ENCODE results near the gene SIK3. TPM values are rescaled to one million over a fixed set of nuclear protein-coding genes. Genes with fewer than 3 reads are reported as not detected.

Gene SIK3
- total and polyA plus RNA-seq, 12 donors: 9.9 to 47.3 (median 36.5) TPM

DNA sequence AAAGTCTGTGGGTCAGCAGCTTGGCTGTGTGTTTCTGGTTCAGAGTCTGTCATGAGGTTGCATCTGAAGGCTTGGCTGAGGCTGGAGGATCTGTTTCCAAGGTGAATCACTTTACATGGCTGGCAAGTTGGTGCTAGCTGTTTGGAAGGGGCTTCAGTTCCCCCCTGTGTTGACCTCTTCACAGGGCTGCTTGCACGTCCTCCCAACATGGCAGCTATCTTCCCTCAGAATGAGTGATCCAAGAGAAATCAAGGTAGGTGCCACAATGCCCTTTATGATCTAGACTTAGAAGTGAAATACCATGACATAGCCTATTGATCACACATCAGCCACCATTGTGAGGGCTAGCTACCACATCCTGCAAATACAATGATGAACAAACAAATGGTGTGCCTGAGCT is 285.1 kb downstream of the SIK3 start:
- Histone ChIP-seq H3K27me3 (no peaks in the 10 kb centered on the region), H3K9me3 (peaks cover 0 to 4% (median 0%) of the 10 kb centered on the region in 11 donors), H3K4me3 (no peak overlapping the region), H3K27ac (no peak overlapping the region), H3K4me1 (peaks cover 0 to 13% (median 0%) of the 10 kb centered on the region in 9 donors), H3K36me3 (no peaks in the 10 kb centered on the region)
- TF ChIP-seq, protein P1, sequence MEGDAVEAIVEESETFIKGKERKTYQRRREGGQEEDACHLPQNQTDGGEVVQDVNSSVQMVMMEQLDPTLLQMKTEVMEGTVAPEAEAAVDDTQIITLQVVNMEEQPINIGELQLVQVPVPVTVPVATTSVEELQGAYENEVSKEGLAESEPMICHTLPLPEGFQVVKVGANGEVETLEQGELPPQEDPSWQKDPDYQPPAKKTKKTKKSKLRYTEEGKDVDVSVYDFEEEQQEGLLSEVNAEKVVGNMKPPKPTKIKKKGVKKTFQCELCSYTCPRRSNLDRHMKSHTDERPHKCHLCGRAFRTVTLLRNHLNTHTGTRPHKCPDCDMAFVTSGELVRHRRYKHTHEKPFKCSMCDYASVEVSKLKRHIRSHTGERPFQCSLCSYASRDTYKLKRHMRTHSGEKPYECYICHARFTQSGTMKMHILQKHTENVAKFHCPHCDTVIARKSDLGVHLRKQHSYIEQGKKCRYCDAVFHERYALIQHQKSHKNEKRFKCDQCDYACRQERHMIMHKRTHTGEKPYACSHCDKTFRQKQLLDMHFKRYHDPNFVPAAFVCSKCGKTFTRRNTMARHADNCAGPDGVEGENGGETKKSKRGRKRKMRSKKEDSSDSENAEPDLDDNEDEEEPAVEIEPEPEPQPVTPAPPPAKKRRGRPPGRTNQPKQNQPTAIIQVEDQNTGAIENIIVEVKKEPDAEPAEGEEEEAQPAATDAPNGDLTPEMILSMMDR (IDR thresholded peaks at IDR 0.05): no peak
- DNase-seq (no peak), ATAC-seq (no peak)
- intact Hi-C loops (cut with DNase I): no loop called here
- WGBS, 2 donors: 95 to 96% methylated on average over 1 of the region's 1 CpG

DNA sequence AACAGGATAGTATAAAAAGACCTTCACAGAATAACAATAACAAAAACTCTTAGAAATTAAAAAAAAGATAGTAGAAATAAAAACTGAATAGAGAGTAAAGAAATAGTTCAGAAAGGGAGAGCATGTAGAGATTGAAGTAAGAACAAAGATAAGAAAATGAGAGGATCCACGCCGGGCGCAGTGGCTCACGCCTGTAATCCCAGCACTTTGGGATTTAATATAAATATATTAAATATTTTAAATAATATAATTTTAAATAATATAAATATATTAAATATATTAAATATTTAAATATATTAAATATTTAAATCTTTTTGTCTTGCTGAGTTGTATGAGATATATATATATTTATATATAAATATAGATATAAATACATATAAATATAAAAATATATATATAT is 286.1 kb downstream of the SIK3 start:
- TF ChIP-seq, protein P1 (IDR thresholded peaks at IDR 0.05): no peak
- Histone ChIP-seq H3K36me3 (no peaks in the 10 kb centered on the region), H3K27ac (no peak overlapping the region), H3K9me3 (peaks cover 0 to 4% (median 0%) of the 10 kb centered on the region in 11 donors), H3K4me3 (no peak overlapping the region), H3K4me1 (peaks cover 0 to 13% (median 0%) of the 10 kb centered on the region in 9 donors), H3K27me3 (no peaks in the 10 kb centered on the region)
- 79 to 93% methylated on average over 4 of the region's 4 CpGs for WGBS, 2 donors
- ATAC-seq: no peak
- intact Hi-C loops (cut with DNase I): no loop called here
- no peak for DNase-seq

DNA sequence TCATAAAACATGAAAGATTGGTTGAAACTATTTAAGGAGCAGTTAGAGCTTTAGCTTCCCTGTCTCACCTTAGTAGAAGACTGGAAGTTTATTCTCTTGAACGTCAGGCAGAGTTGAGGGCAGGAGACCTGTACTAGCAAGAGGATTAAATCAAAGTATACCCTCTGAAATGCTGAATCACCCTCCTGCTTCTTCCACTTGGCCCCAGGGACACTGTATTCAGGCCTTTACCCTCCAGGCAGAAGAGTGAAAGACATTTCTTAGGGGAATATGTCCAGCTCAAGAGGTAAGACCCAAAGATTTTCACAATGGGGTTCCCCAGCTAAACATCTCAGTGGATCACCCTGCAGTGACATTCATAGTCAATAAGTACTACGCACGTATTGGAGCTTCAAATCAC is 287.0 kb downstream of the SIK3 start:
- Histone ChIP-seq H3K4me3 (no peak overlapping the region), H3K27ac (no peak overlapping the region), H3K36me3 (no peaks in the 10 kb centered on the region), H3K4me1 (peaks cover 0 to 13% (median 0%) of the 10 kb centered on the region in 9 donors), H3K27me3 (no peaks in the 10 kb centered on the region), H3K9me3 (peaks cover 0 to 4% (median 0%) of the 10 kb centered on the region in 11 donors)
- WGBS, 2 donors: 84 to 87% methylated on average over 3 of the region's 3 CpGs
- intact Hi-C loops (cut with DNase I): no loop called here
- TF ChIP-seq, protein P1 (IDR thresholded peaks at IDR 0.05): no peak
- ATAC-seq (no peak), DNase-seq (no peak)

DNA sequence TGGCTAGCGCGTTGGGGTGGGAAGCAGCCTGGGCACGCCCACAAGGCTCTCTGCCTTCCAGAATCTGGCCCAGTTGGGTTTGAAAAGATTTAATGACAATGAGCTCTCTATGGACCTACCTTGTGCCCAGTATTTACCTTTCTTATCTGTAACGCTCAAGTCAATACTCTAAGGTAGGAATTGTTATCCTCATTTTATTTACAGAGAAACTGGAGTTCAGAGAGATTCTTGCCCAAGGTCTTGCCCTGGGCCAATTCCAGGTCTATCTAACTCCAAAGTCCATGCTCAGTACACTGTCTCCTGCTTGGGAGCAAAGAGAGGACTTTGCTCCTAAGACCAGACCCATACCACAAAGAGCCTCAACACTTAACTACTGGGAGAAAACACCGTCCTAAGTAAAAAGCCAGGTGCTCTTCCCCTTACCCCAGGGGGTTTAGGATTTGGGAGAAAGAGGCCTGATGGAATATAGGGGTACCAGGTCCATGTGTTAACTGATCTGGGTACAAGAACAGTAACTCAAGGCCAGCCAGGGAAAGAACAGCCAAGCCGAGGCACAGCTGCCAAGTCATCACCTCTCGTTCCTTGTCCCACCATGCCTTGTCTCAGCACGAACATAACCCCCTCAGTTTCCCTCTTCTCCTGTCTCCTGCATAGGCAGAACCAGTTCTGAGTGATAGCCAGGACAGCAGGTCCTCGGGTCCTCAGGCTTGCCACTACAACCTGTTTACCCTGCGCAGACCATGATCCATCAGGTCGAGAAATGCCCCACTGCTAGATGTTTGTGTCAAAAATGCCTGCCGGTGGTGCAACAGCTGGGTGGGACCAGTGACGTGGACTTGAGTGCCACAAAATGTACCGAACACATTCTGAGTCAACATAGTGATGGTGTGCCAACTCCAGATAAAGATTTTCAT is 289.7 kb downstream of the SIK3 start:
- DNase-seq: no peak
- peak in 1 of 8 donors; percentile 37 for ATAC-seq
- H3K4me3 ChIP-seq: no peak overlapping the region
- no peak overlapping the region for H3K27ac ChIP-seq
- no peaks in the 10 kb centered on the region for H3K27me3 ChIP-seq
- H3K36me3 ChIP-seq: no peaks in the 10 kb centered on the region
- H3K9me3 ChIP-seq: peaks cover 0 to 4% (median 0%) of the 10 kb centered on the region in 11 donors
- intact Hi-C loops (cut with DNase I): no loop called here
- peaks cover 0 to under 1% (median 0%) of the 10 kb centered on the region in 9 donors for H3K4me1 ChIP-seq
- 80 to 84% methylated on average over 14 of the region's 14 CpGs for WGBS, 2 donors
- TF ChIP-seq, protein P1 (IDR thresholded peaks at IDR 0.05): no peak
